HepG2 (cell line): Measurements from ENCODE around the gene SYVN1. TPM values are rescaled to one million over a fixed set of nuclear protein-coding genes. Genes with fewer than 3 reads are reported as not detected.

ENCODE experiments used
- GLI4 ChIP-seq: sonication (generic); formaldehyde crosslinking; IDR thresholded peaks from 2 replicates; pipeline ENCODE4 v1.5.1; 2020; ENCODE audit warnings: missing genetic modification reagents, mild to moderate bottlenecking, moderate library complexity, borderline replicate concordance
- HNF1A ChIP-seq, 2 experiments: sonication (generic) in 1 of 2; formaldehyde crosslinking in 1 of 2; IDR thresholded peaks; 2 replicates each; pipeline versions ENCODE4 v1.4.0 to v1.6.1; 2016 to 2020; ENCODE audit warnings: borderline replicate concordance in 1 of 2, low read depth in 1 of 2, mild to moderate bottlenecking in 1 of 2, missing genetic modification reagents in 1 of 2
- PRDM4 ChIP-seq: sonication (generic); formaldehyde crosslinking; IDR thresholded peaks from 2 replicates; pipeline ENCODE4 v1.9.0; 2021; ENCODE audit warnings: missing genetic modification reagents, borderline replicate concordance
- SNAPC4 ChIP-seq: sonication (generic); formaldehyde crosslinking; IDR thresholded peaks from 2 replicates; pipeline ENCODE4 v1.4.0; 2020; ENCODE audit warnings: mild to moderate bottlenecking, missing genetic modification reagents
- ZFP37 ChIP-seq: sonication (generic); formaldehyde crosslinking; IDR thresholded peaks from 2 replicates; pipeline ENCODE4 v1.4.0; 2020; ENCODE audit warnings: missing genetic modification reagents, borderline replicate concordance
- ZNF12 ChIP-seq: sonication (generic); formaldehyde crosslinking; IDR thresholded peaks from 2 replicates; pipeline ENCODE4 v1.5.0; 2020; ENCODE audit warnings: missing genetic modification reagents
- ZNF383 ChIP-seq: sonication (generic); formaldehyde crosslinking; IDR thresholded peaks from 2 replicates; pipeline ENCODE4 v1.4.0; 2020; ENCODE audit warnings: missing genetic modification reagents, mild to moderate bottlenecking, borderline replicate concordance
- polyA plus RNA-seq, 8 experiments: library from polyadenylated mRNA; depleted of rRNA in 3 of 8; stranded (reverse) in 7 of 8; unstranded in 1 of 8; fragments of >200 nt; fragmentation: Illumina TruSeq in 4 of 8; extraction: Trizol in 4 of 8; gene quantifications; 2 replicates each; pipeline versions ENCODE4 v1.2.1 to v1.2.3, GENCODE V29; 2011 to 2016; ENCODE audit warnings: low read depth in 4 of 8, missing spikeins in 1 of 8, mixed read lengths in 1 of 8; ENCODE audit not compliant: insufficient read depth in 1 of 8
- total RNA-seq, 5 experiments: library from RNA; depleted of rRNA; stranded (reverse); fragments of >200 nt; fragmentation: Illumina TruSeq; extraction: Trizol; gene quantifications; 2 replicates each; pipeline ENCODE4 v1.2.3, GENCODE V29; 2016; ENCODE audit warnings: low read depth in 1 of 5
- TF ChIP-seq, protein P1 (sequence below): sonication (generic); formaldehyde crosslinking; IDR thresholded peaks from 2 replicates; pipeline ENCODE4 v1.4.0; 2020; ENCODE audit warnings: low read depth, mild to moderate bottlenecking, missing genetic modification reagents
- TF ChIP-seq, protein P2 (sequence below): sonication (generic); formaldehyde crosslinking; conservative IDR thresholded peaks from 2 replicates; pipeline ENCODE4 v1.5.0; 2020; ENCODE audit warnings: missing genetic modification reagents

The SYVN1 gene
- total and polyA plus RNA-seq, 2 of the 13 experiments (the other 11 are each of a cell fraction or from before 2014, with no cell fraction given), result 10.3 to 22.5 TPM

DNA sequence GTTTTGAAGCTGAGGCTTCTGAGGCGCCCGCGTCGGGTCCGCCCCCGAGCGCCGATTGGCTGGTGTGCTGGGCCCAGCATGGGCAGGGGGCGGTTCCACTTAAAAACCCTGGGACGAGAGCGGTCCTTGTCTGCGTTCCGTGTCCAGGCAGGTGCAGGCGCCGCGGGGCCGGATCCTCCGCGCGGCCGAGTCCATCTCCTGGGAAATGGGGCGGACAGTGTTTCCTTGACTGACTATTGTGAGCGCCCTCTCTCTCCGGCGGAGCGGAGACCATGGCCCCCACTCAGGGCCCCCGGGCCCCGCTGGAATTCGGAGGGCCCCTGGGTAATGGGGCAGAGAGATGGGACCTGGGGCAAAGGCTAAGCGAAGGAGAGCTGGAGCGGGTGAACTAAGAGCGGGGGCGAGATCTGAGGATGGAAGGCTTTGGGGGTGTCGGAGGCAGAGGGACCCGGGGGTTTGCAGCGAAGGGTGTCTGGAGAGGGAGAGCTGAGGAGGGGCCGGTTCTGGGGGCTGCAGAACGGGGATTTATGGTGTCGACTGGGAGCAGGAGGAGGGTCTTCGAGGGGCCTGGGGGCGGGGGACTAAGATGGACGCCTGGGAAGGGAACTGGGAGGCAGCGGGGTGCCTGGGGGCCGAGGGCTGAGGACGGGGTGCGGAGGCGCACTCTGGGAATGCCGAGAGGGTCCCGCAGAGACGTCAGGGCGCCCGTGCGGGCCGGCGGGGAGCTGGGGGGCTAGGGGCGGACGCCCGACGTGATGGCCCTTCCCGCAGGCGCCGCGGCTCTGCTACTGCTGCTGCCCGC, 22.4 kb downstream of the SYVN1 start, which contains the start of gene TM7SF2 (continued):
- TF ChIP-seq HNF1A (IDR thresholded peaks at IDR 0.05; ENCODE audit: low read depth), result no peak
- peak; percentile 27; the same call in 1 of the 2 replicates for TF ChIP-seq HNF1A (CRISPR knock-in tag; IDR thresholded peaks at IDR 0.05; ENCODE audit: borderline replicate concordance)
- TF ChIP-seq ZFP37 (CRISPR knock-in tag), result no peak
- TF ChIP-seq ZNF12 (CRISPR knock-in tag), result 0 out of 2 replicates have a peak, but pooled peaks have one; percentile 34
- TF ChIP-seq GLI4 (CRISPR knock-in tag), result no peak
- TF ChIP-seq, protein P1, sequence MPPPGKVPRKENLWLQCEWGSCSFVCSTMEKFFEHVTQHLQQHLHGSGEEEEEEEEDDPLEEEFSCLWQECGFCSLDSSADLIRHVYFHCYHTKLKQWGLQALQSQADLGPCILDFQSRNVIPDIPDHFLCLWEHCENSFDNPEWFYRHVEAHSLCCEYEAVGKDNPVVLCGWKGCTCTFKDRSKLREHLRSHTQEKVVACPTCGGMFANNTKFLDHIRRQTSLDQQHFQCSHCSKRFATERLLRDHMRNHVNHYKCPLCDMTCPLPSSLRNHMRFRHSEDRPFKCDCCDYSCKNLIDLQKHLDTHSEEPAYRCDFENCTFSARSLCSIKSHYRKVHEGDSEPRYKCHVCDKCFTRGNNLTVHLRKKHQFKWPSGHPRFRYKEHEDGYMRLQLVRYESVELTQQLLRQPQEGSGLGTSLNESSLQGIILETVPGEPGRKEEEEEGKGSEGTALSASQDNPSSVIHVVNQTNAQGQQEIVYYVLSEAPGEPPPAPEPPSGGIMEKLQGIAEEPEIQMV, result no peak; the same call in 1 of the 2 replicates
- TF ChIP-seq, protein P2, sequence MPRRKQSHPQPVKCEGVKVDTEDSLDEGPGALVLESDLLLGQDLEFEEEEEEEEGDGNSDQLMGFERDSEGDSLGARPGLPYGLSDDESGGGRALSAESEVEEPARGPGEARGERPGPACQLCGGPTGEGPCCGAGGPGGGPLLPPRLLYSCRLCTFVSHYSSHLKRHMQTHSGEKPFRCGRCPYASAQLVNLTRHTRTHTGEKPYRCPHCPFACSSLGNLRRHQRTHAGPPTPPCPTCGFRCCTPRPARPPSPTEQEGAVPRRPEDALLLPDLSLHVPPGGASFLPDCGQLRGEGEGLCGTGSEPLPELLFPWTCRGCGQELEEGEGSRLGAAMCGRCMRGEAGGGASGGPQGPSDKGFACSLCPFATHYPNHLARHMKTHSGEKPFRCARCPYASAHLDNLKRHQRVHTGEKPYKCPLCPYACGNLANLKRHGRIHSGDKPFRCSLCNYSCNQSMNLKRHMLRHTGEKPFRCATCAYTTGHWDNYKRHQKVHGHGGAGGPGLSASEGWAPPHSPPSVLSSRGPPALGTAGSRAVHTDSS (CRISPR knock-in tag), result no peak; the same call in 1 of the 2 replicates
- TF ChIP-seq PRDM4 (CRISPR knock-in tag), result no peak
- no peak for TF ChIP-seq ZNF383 (CRISPR knock-in tag)
- TF ChIP-seq SNAPC4 (CRISPR knock-in tag), result peak; percentile 70
